Right lobe of liver (tissue), 6 donors: ENCODE measurements around the gene OR2A42. TPM values are rescaled to one million over a fixed set of nuclear protein-coding genes. Genes with fewer than 3 reads are reported as not detected.
"Not testable (repeated sequence)": the region's sequence is repeated elsewhere in the genome, so short reads cannot be mapped to it uniquely, and the experiment has no call there.

Experiments used
- ATAC-seq, 4 donors: fragments of 200-7000 bp; cut with Tn5 transposase; one replicate each; pipeline ENCODE4 v1.9.1; 2020; ENCODE audit warnings: mild to moderate bottlenecking in 4 of 4, moderate library complexity in 4 of 4
- DNase-seq, 3 donors: peaks; one replicate each; pipeline ENCODE4 v3.0.0-alpha.2; 2020
- H3K27ac ChIP-seq, 3 donors: fragments of 200-600 bp; one replicate each; pipeline ENCODE4 v1.8.0; 2022
- H3K27me3 ChIP-seq, 2 donors: fragments of 200-600 bp; one replicate each; pipeline ENCODE4 v1.8.0; 2022
- H3K36me3 ChIP-seq, 4 donors: fragments of 200-600 bp; sonication (generic) in 1 of 4; one replicate each; pipeline versions ENCODE4 v1.5.1 to v1.8.0; 2017 to 2022; ENCODE audit warnings: control low read depth in 1 of 4
- H3K4me1 ChIP-seq, 4 donors: fragments of 200-600 bp; sonication (generic) in 1 of 4; one replicate each; pipeline versions ENCODE4 v1.5.1 to v1.8.0; 2017 to 2022; ENCODE audit warnings: control low read depth in 1 of 4
- H3K4me3 ChIP-seq, 3 donors: fragments of 200-600 bp; one replicate each; pipeline ENCODE4 v1.8.0; 2022
- H3K9me3 ChIP-seq, 4 donors: fragments of 200-600 bp; sonication (generic) in 1 of 4; one replicate each; pipeline versions ENCODE4 v1.5.1 to v1.8.0; 2017 to 2022; ENCODE audit warnings: control low read depth in 1 of 4
- CTCF ChIP-seq, 4 donors: fragments of 200-600 bp in 3 of 4; fragments of 450-650 bp in 1 of 4; IDR thresholded peaks; one replicate each; pipeline versions ENCODE4 v1.5.1 to v1.8.0; 2016 to 2022; ENCODE audit warnings: antibody characterized with exemption in 4 of 4, mild to moderate bottlenecking in 2 of 4
- POLR2A ChIP-seq: fragments of 450-650 bp; IDR thresholded peaks from one replicate; pipeline ENCODE4 v1.6.1; 2017; ENCODE audit warnings: antibody characterized with exemption, mild to moderate bottlenecking
- WGBS: methylation state at CpG from one replicate; pipeline ENCODE4 v1.1.6; 2018; ENCODE audit warnings: low coverage, low lambda C conversion rate; ENCODE audit not compliant: insufficient coverage; ENCODE audit errors: missing lambda C conversion rate; 5-methylcytosine and 5-hydroxymethylcytosine counted together
- intact Hi-C, 2 donors: fragments of 100-400 bp; cut with DNase I; formaldehyde crosslinking; loops; one replicate each; pipeline versions ENCODE4 v1.11.2 to v1.14.1; 2022
- total RNA-seq, 6 experiments: library from RNA; depleted of rRNA in 2 of 6; stranded (reverse); fragments of >200 nt in 2 of 6; fragmentation: NEBNext Ultra II Directional in 3 of 6; extraction: Animal tissue kit (Norgen Biotek cat#: 25700) in 3 of 6; gene quantifications; one replicate each; pipeline versions ENCODE4 v1.1.0 to v1.2.4, GENCODE V29; 2016 to 2023
- donor health status: DM: no; HTN: yes; CAD: no.
- donor health status: DM: no; HTN: no; CAD: no.
- donor health status: DM: no; HTN: no; CAD: no.
- donor health status: DM: no; HTN: yes; CAD: no.
- donor health status: DM: no; HTN: yes; CAD: no.

The OR2A42 gene
- total RNA-seq, 6 experiments from 2014 or later, result not detected

- DNase-seq (no peak), ATAC-seq (peak; percentile 26 to 53 (median 44))
- WGBS, result 83% methylated on average over 2 of the region's 3 CpGs
Measured at GRCh38 chr7:144256112-144256511, 16.7 kb upstream of the OR2A42 start.

GRCh38 chr7:144255471-144255897 is 16.1 kb upstream of the OR2A42 start:
- no peaks in the 10 kb centered on the region for H3K36me3 ChIP-seq
- DNase-seq (peak in 1 of 3 donors; percentile 27), ATAC-seq (no peak)
- TF ChIP-seq POLR2A (no peak), CTCF (IDR thresholded peaks at IDR 0.05) (no peak)
- intact Hi-C loops, result no loop called here
- no peak overlapping the region for H3K27ac ChIP-seq
- H3K4me3 ChIP-seq, result no peak overlapping the region
- H3K4me1 ChIP-seq, result no peaks in the 10 kb centered on the region
- WGBS, result 74% methylated on average over 5 of the region's 5 CpGs
- H3K9me3 ChIP-seq, result no peaks in the 10 kb centered on the region
- no peaks in the 10 kb centered on the region for H3K27me3 ChIP-seq

More at GRCh38 chr7:144256112-144256511, 16.7 kb upstream of the OR2A42 start:
- Histone ChIP-seq H3K4me3 (no peak overlapping the region), H3K27ac (no peak overlapping the region), H3K36me3 (no peaks in the 10 kb centered on the region), H3K27me3 (no peaks in the 10 kb centered on the region), H3K4me1 (no peaks in the 10 kb centered on the region), H3K9me3 (no peaks in the 10 kb centered on the region)
- no peak for TF ChIP-seq POLR2A
- no peak for TF ChIP-seq CTCF (IDR thresholded peaks at IDR 0.05)
- intact Hi-C loops, result no loop called here

GRCh38 chr7:144252307-144252706 is 12.9 kb upstream of the OR2A42 start:
- no CpG with 5 or more reads among the region's 4 CpGs for WGBS
- H3K36me3 ChIP-seq, H3K27me3 ChIP-seq, ATAC-seq, H3K4me1 ChIP-seq, H3K4me3 ChIP-seq, H3K27ac ChIP-seq, H3K9me3 ChIP-seq, DNase-seq, intact Hi-C loops: not testable (repeated sequence)

- H3K36me3 ChIP-seq, H3K27ac ChIP-seq, H3K27me3 ChIP-seq, H3K4me1 ChIP-seq, DNase-seq, H3K4me3 ChIP-seq, intact Hi-C loops, ATAC-seq, H3K9me3 ChIP-seq: not testable (repeated sequence)
- WGBS, result no CpG with 5 or more reads among the region's 1 CpG
Measured at GRCh38 chr7:144247674-144248330, 8.4 kb upstream of the OR2A42 start.

- H3K4me1 ChIP-seq, ATAC-seq, H3K27ac ChIP-seq, intact Hi-C loops, H3K27me3 ChIP-seq, H3K36me3 ChIP-seq, H3K9me3 ChIP-seq, H3K4me3 ChIP-seq, DNase-seq: not testable (repeated sequence)
- no CpG with 5 or more reads among the region's 5 CpGs for WGBS
Measured at GRCh38 chr7:144246967-144247366, 7.6 kb upstream of the OR2A42 start.

- no CpG with 5 or more reads among the region's 2 CpGs for WGBS
- H3K27ac ChIP-seq, H3K27me3 ChIP-seq, H3K4me1 ChIP-seq, ATAC-seq, DNase-seq, H3K36me3 ChIP-seq, H3K9me3 ChIP-seq, intact Hi-C loops, H3K4me3 ChIP-seq: not testable (repeated sequence)
Measured at GRCh38 chr7:144245372-144245771, 6.0 kb upstream of the OR2A42 start.

- H3K4me3 ChIP-seq, ATAC-seq, H3K27me3 ChIP-seq, intact Hi-C loops, H3K36me3 ChIP-seq, DNase-seq, H3K27ac ChIP-seq, H3K9me3 ChIP-seq, H3K4me1 ChIP-seq: not testable (repeated sequence)
- WGBS, result 81% methylated on average over 2 of the region's 2 CpGs
Measured at GRCh38 chr7:144238530-144239082, 799 bp downstream of the OR2A42 start.

GRCh38 chr7:144233039-144233438 is 6.4 kb downstream of the OR2A42 start:
- H3K27ac ChIP-seq, intact Hi-C loops, H3K27me3 ChIP-seq, H3K4me1 ChIP-seq, H3K36me3 ChIP-seq, DNase-seq, H3K4me3 ChIP-seq, H3K9me3 ChIP-seq: not testable (repeated sequence)
- 67% methylated on average over 1 of the region's 1 CpG for WGBS
- ATAC-seq, result peak in 3 of 4 donors; percentile 53 to 58 (median 56)

- H3K36me3 ChIP-seq, DNase-seq, ATAC-seq, intact Hi-C loops, H3K9me3 ChIP-seq, H3K27ac ChIP-seq, H3K4me3 ChIP-seq, H3K4me1 ChIP-seq, H3K27me3 ChIP-seq: not testable (repeated sequence)
- WGBS, result no CpG with 5 or more reads among the region's 2 CpGs
Measured at GRCh38 chr7:144231027-144231426, 8.4 kb downstream of the OR2A42 start.

GRCh38 chr7:144228810-144229209 is 10.6 kb downstream of the OR2A42 start:
- H3K27ac ChIP-seq, H3K4me3 ChIP-seq, DNase-seq, H3K9me3 ChIP-seq, intact Hi-C loops, H3K27me3 ChIP-seq, H3K4me1 ChIP-seq, H3K36me3 ChIP-seq: not testable (repeated sequence)
- WGBS, result 100% methylated on average over 1 of the region's 3 CpGs
- ATAC-seq, result peak in 1 of 4 donors; percentile 44
